CD14-positive monocyte (primary cell): ENCODE results near the gene PDGFA. TPM values are rescaled to one million over a fixed set of nuclear protein-coding genes. Genes with fewer than 3 reads are reported as not detected.
A peak's percentile ranks its signal among the peaks of the same experiment; 100 is the strongest.

ENCODE experiments used
- DNase-seq, 3 donors: peaks; one replicate each; pipeline ENCODE4 v3.0.0-alpha.2; 2011 to 2022
- H2AFZ ChIP-seq: 2 replicates; pipeline ENCODE4 v1.6.0; 2012; ENCODE audit warnings: mild to moderate bottlenecking, low read depth, low read length, inconsistent platforms; ENCODE audit not compliant: insufficient read depth, poor library complexity, severe bottlenecking
- H3K27ac ChIP-seq, 2 donors: 1 replicate in 1 of 2; 2 replicates in 1 of 2; pipeline ENCODE4 v1.5.1; 2012 to 2013; ENCODE audit warnings: low read length in 2 of 2, control low read depth in 1 of 2, inconsistent platforms in 1 of 2, low read depth in 1 of 2, mild to moderate bottlenecking in 1 of 2
- H3K27me3 ChIP-seq, 2 donors: one replicate each; pipeline versions ENCODE4 v1.6.0 to v1.6.1; 2011 to 2013; ENCODE audit warnings: low read length in 2 of 2; ENCODE audit not compliant: control insufficient read depth in 2 of 2, insufficient read depth in 2 of 2
- H3K36me3 ChIP-seq, 2 donors: replicated peaks in 1 of 2; 1 replicate in 1 of 2; 2 replicates in 1 of 2; pipeline versions ENCODE4 v1.5.1 to v1.6.1; 2012 to 2013; ENCODE audit warnings: low read length in 2 of 2, control low read depth in 1 of 2, inconsistent platforms in 1 of 2, mild to moderate bottlenecking in 1 of 2; ENCODE audit not compliant: insufficient read depth in 2 of 2, control insufficient read depth in 1 of 2
- H3K4me1 ChIP-seq, 2 donors: 1 replicate in 1 of 2; 2 replicates in 1 of 2; pipeline versions ENCODE4 v1.5.1 to v1.6.1; 2012 to 2013; ENCODE audit warnings: low read length in 2 of 2, control low read depth in 1 of 2, inconsistent platforms in 1 of 2, mild to moderate bottlenecking in 1 of 2, moderate library complexity in 1 of 2; ENCODE audit not compliant: insufficient read depth in 2 of 2, control insufficient read depth in 1 of 2
- H3K4me2 ChIP-seq: replicated peaks from 2 replicates; pipeline ENCODE3; 2012; ENCODE audit warnings: low read length, moderate library complexity, mild to moderate bottlenecking; ENCODE audit not compliant: poor library complexity, severe bottlenecking; ENCODE audit errors: extremely low read depth
- H3K4me3 ChIP-seq, 3 experiments: fragments of 200-600 bp in 1 of 3; sonication (generic) in 1 of 3; replicated peaks in 1 of 3; 1 replicate in 2 of 3; 2 replicates in 1 of 3; pipeline ENCODE4 v1.5.1; 2011 to 2013; ENCODE audit warnings: low read length in 3 of 3, mild to moderate bottlenecking in 3 of 3, control low read depth in 2 of 3, low read depth in 2 of 3, inconsistent platforms in 1 of 3, moderate library complexity in 1 of 3
- H3K79me2 ChIP-seq: 2 replicates; pipeline ENCODE4 v1.6.0; 2012; ENCODE audit warnings: mild to moderate bottlenecking, control low read depth, inconsistent platforms, low read length, moderate library complexity; ENCODE audit not compliant: insufficient read depth
- H3K9ac ChIP-seq: 2 replicates; pipeline ENCODE4 v1.6.0; 2017; ENCODE audit warnings: low read length, mild to moderate bottlenecking; ENCODE audit not compliant: insufficient read depth, poor library complexity, severe bottlenecking
- H3K9me3 ChIP-seq, 2 donors: replicated peaks in 1 of 2; 1 replicate in 1 of 2; 2 replicates in 1 of 2; pipeline versions ENCODE4 v1.5.1 to v1.6.1; 2012 to 2013; ENCODE audit warnings: low read length in 2 of 2, control low read depth in 1 of 2; ENCODE audit not compliant: control insufficient read depth in 1 of 2, insufficient read depth in 1 of 2
- H4K20me1 ChIP-seq: 2 replicates; pipeline ENCODE4 v1.6.0; 2012; ENCODE audit warnings: mild to moderate bottlenecking, low read length, control low read depth, moderate library complexity; ENCODE audit not compliant: insufficient read depth
- H3K27ac Mint-ChIP-seq, 7 donors: one replicate each; pipeline ENCODE4 v1.8.0; 2020; ENCODE audit warnings: mild to moderate bottlenecking in 7 of 7, mixed read lengths in 7 of 7, moderate library complexity in 6 of 7, inconsistent platforms in 2 of 7
- H3K27me3 Mint-ChIP-seq, 3 donors: one replicate each; pipeline ENCODE4 v1.8.0; 2021 to 2022; ENCODE audit warnings: low read depth in 3 of 3, mild to moderate bottlenecking in 3 of 3, mixed read lengths in 3 of 3, moderate library complexity in 3 of 3, inconsistent platforms in 1 of 3
- H3K36me3 Mint-ChIP-seq, 2 donors: one replicate each; pipeline ENCODE4 v1.8.0; 2020; ENCODE audit warnings: mixed read lengths in 2 of 2, inconsistent platforms in 1 of 2, mild to moderate bottlenecking in 1 of 2
- H3K4me1 Mint-ChIP-seq: one replicate; pipeline ENCODE4 v1.8.0; 2020; ENCODE audit warnings: mild to moderate bottlenecking, mixed read lengths
- H3K4me3 Mint-ChIP-seq, 2 donors: one replicate each; pipeline ENCODE4 v1.8.0; 2020; ENCODE audit warnings: mild to moderate bottlenecking in 2 of 2, mixed read lengths in 2 of 2, moderate library complexity in 1 of 2
- H3K9me3 Mint-ChIP-seq, 7 donors: one replicate each; pipeline ENCODE4 v1.8.0; 2020 to 2022; ENCODE audit warnings: mixed read lengths in 7 of 7, mild to moderate bottlenecking in 6 of 7, moderate library complexity in 6 of 7, inconsistent platforms in 2 of 7
- CTCF ChIP-seq: fragments of 200-600 bp; IDR thresholded peaks from one replicate; pipeline ENCODE4 v1.8.0; 2022; ENCODE audit warnings: antibody characterized with exemption, mild to moderate bottlenecking
- WGBS: methylation state at CpG from one replicate; pipeline ENCODE4 v1.1.5; 2013; ENCODE audit warnings: missing lambda C conversion rate; ENCODE audit not compliant: insufficient coverage; 5-methylcytosine and 5-hydroxymethylcytosine counted together
- intact Hi-C, 2 donors: fragments of 100-400 bp; cut with micrococcal nuclease; formaldehyde crosslinking; loops; one replicate each; pipeline versions ENCODE4 v1.15.0 to v1.15.1; 2023
- polyA plus RNA-seq, 3 donors: library from polyadenylated mRNA; depleted of rRNA in 1 of 3; unstranded in 2 of 3; stranded (reverse) in 1 of 3; fragments of 300-500 nt in 2 of 3; fragments of >200 nt in 1 of 3; fragmentation: Illumina TruSeq in 2 of 3; gene quantifications; 1 replicate in 2 of 3; 2 replicates in 1 of 3; pipeline ENCODE4 v1.2.3, GENCODE V29; 2012 to 2021

Gene PDGFA
- polyA plus RNA-seq, 3 donors: 0.29 TPM; not detected in 2

DNA sequence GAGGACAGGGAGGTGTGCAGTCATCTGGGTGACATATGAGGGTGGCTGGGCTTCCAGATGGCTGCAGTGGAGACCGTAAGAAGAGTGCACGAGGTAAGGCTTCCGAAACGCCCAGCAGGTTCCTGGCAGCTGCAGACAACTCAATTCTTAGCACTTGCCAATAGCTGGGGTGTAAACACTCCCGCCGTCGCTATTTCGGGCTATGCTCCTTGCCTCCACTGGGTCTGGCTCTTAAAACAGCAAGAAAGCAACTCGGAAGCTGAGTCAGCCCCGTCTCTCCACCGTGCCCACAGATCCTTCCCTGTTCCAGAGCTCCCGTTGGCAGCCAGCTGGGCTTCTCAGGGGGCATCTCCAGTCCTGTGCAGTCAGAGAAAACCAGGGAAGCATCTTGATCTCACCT, 6.1 kb upstream of the PDGFA start:
- peaks cover 0 to 13% (median 2%) of the 10 kb centered on the region in 7 donors for H3K9me3 Mint-ChIP-seq
- no peaks in the 10 kb centered on the region for H3K36me3 ChIP-seq
- H3K4me3 Mint-ChIP-seq: no peak overlapping the region
- no peak overlapping the region for H3K27ac ChIP-seq
- no peak for TF ChIP-seq CTCF
- H2AFZ ChIP-seq: no peak overlapping the region
- peaks cover 6 to 17% of the 10 kb centered on the region in 2 donors for H3K4me1 ChIP-seq
- peaks cover 2% of the 10 kb centered on the region for H3K4me1 Mint-ChIP-seq
- H3K4me2 ChIP-seq: no peak overlapping the region
- no peaks in the 10 kb centered on the region for H4K20me1 ChIP-seq
- no peak for DNase-seq
- intact Hi-C loops: no loop called here
- H3K4me3 ChIP-seq: no peak overlapping the region
- H3K36me3 Mint-ChIP-seq: no peaks in the 10 kb centered on the region
- peaks cover 0 to 9% of the 10 kb centered on the region in 2 donors for H3K9me3 ChIP-seq
- no peaks in the 10 kb centered on the region for H3K79me2 ChIP-seq
- H3K27ac Mint-ChIP-seq: no peak overlapping the region
- H3K27me3 Mint-ChIP-seq: peaks cover 44 to 54% (median 52%) of the 10 kb centered on the region in 3 donors
- H3K27me3 ChIP-seq: peaks cover 19 to 50% of the 10 kb centered on the region in 2 donors
- WGBS: 90% methylated on average over 12 of the region's 12 CpGs
- H3K9ac ChIP-seq: no peak overlapping the region

GRCh38 chr7:524800-525199, 5.2 kb upstream of the PDGFA start:
- Histone ChIP-seq H4K20me1 (no peaks in the 10 kb centered on the region), H3K79me2 (no peaks in the 10 kb centered on the region), H3K27ac (no peak overlapping the region), H3K9me3 (peaks cover 0 to 9% of the 10 kb centered on the region in 2 donors), H2AFZ (no peak overlapping the region), H3K27me3 (peaks cover 19 to 57% of the 10 kb centered on the region in 2 donors), H3K9ac (no peak overlapping the region), H3K4me1 (peaks cover 6 to 17% of the 10 kb centered on the region in 2 donors), H3K36me3 (no peaks in the 10 kb centered on the region), H3K4me3 (no peak overlapping the region), H3K4me2 (no peak overlapping the region)
- TF ChIP-seq CTCF: no peak
- no peaks in the 10 kb centered on the region for H3K36me3 Mint-ChIP-seq
- H3K4me3 Mint-ChIP-seq: peak overlapping the region in 1 of 2 donors; percentile 81
- no peak overlapping the region for H3K27ac Mint-ChIP-seq
- WGBS: 87% methylated on average over 2 of the region's 9 CpGs
- no peak for DNase-seq
- H3K9me3 Mint-ChIP-seq: peaks cover 0 to 13% (median 2%) of the 10 kb centered on the region in 7 donors
- H3K27me3 Mint-ChIP-seq: peaks cover 45 to 56% (median 50%) of the 10 kb centered on the region in 3 donors
- intact Hi-C loops: no loop called here
- peaks cover 2% of the 10 kb centered on the region for H3K4me1 Mint-ChIP-seq
